C4-2B (cell line): Measurements from ENCODE around the gene GAST.

Source experiments
- H3K27ac ChIP-seq: fragments of 450-650 bp; 2 replicates; pipeline ENCODE4 v1.5.1; 2017
- CTCF ChIP-seq: fragments of 450-650 bp; conservative IDR thresholded peaks from 2 replicates; pipeline ENCODE4 v1.5.1; 2017; ENCODE audit warnings: mild to moderate bottlenecking
- ZFX ChIP-seq: fragments of 450-650 bp; IDR thresholded peaks from 2 replicates; pipeline ENCODE4 v1.6.1; 2017

The GAST gene

GRCh38 chr17:41687828-41688640 is 24.1 kb upstream of the GAST start:
- H3K27ac ChIP-seq, result peak overlapping the region; percentile 94
- TF ChIP-seq CTCF (peak; percentile 77), ZFX (no peak)

GRCh38 chr17:41688641-41689496 is 23.3 kb upstream of the GAST start, which contains the start of gene EIF1:
Gene EIF1 (plus strand): TSS chr17:41688885. CDS start chr17:41689039, 154 bp downstream.
- TF ChIP-seq ZFX (peak; percentile 95), CTCF (no peak)
- peak within 1 kb of the TSS; percentile 94 for H3K27ac ChIP-seq

GRCh38 chr17:41689497-41690299 is 22.4 kb upstream of the GAST start:
- TF ChIP-seq CTCF (peak; percentile 86), ZFX (no peak)
- peak overlapping the region; percentile 94 for H3K27ac ChIP-seq

GRCh38 chr17:41690497-41690896 is 21.6 kb upstream of the GAST start:
- H3K27ac ChIP-seq, result no peak overlapping the region
- TF ChIP-seq CTCF, result no peak
- no peak for TF ChIP-seq ZFX

- no peak for TF ChIP-seq ZFX
- TF ChIP-seq CTCF, result no peak
- no peak overlapping the region for H3K27ac ChIP-seq
Observed at GRCh38 chr17:41691031-41691777, 20.9 kb upstream of the GAST start.

- no peak overlapping the region for H3K27ac ChIP-seq
- no peak for TF ChIP-seq ZFX
- TF ChIP-seq CTCF, result no peak
Observed at GRCh38 chr17:41692722-41693521, 19.2 kb upstream of the GAST start.
